GM21423 (cell line): ENCODE measurements around the gene CADM1.

Experiments used
- ATAC-seq: cut with Tn5 transposase; IDR thresholded peaks from one replicate; pipeline ENCODE4 v1.9.1; 2021; ENCODE audit warnings: mild to moderate bottlenecking, moderate library complexity; ENCODE audit not compliant: unreplicated experiment

Gene CADM1

GRCh38 chr11:115290893-115291292 is 213.3 kb downstream of the CADM1 start:
- no peak for ATAC-seq

- ATAC-seq = no peak
Observed at GRCh38 chr11:115290479-115290878, 213.7 kb downstream of the CADM1 start.

GRCh38 chr11:115287266-115287665 is 216.9 kb downstream of the CADM1 start:
- ATAC-seq = no peak

- ATAC-seq = no peak
Observed at GRCh38 chr11:115286614-115287013, 217.6 kb downstream of the CADM1 start.

GRCh38 chr11:115284773-115285172 is 219.4 kb downstream of the CADM1 start:
- ATAC-seq = no peak

GRCh38 chr11:115282923-115283322 is 221.3 kb downstream of the CADM1 start:
- ATAC-seq = no peak

GRCh38 chr11:115280775-115281174 is 223.4 kb downstream of the CADM1 start:
- ATAC-seq = no peak

- no peak for ATAC-seq
Observed at GRCh38 chr11:115279813-115280761, 224.1 kb downstream of the CADM1 start.

GRCh38 chr11:115276799-115277198 is 227.4 kb downstream of the CADM1 start:
- ATAC-seq = no peak

GRCh38 chr11:115276191-115276590 is 228.0 kb downstream of the CADM1 start:
- no peak for ATAC-seq

- ATAC-seq = no peak
Observed at GRCh38 chr11:115275045-115275444, 229.2 kb downstream of the CADM1 start.

GRCh38 chr11:115272925-115273324 is 231.3 kb downstream of the CADM1 start:
- ATAC-seq = no peak

GRCh38 chr11:115271643-115272042 is 232.6 kb downstream of the CADM1 start:
- ATAC-seq = no peak

GRCh38 chr11:115269191-115269950 is 234.8 kb downstream of the CADM1 start:
- ATAC-seq = no peak

GRCh38 chr11:115267871-115268270 is 236.3 kb downstream of the CADM1 start:
- no peak for ATAC-seq

GRCh38 chr11:115267238-115267781 is 236.9 kb downstream of the CADM1 start:
- no peak for ATAC-seq

GRCh38 chr11:115266066-115266639 is 238.1 kb downstream of the CADM1 start:
- ATAC-seq = no peak

- ATAC-seq = no peak
Observed at GRCh38 chr11:115263799-115264656, 240.2 kb downstream of the CADM1 start.

GRCh38 chr11:115258216-115258615 is 246.0 kb downstream of the CADM1 start:
- no peak for ATAC-seq

GRCh38 chr11:115257678-115258077 is 246.5 kb downstream of the CADM1 start:
- no peak for ATAC-seq
